Keratinocyte (primary cell): ENCODE results near the gene METTL26.

Experiments
- EZH2 ChIP-seq: IDR thresholded peaks from one replicate; pipeline ENCODE4 v1.6.1; 2012; ENCODE audit warnings: inconsistent platforms, mild to moderate bottlenecking, low read length, moderate library complexity
- TF ChIP-seq, protein P1 (sequence below), 3 experiments: IDR thresholded peaks in 1 of 3; conservative IDR thresholded peaks in 1 of 3; optimal IDR thresholded peaks in 1 of 3; 2 replicates in 2 of 3; 3 replicates in 1 of 3; pipeline versions ENCODE3 to v1.5.1; 2011; ENCODE audit warnings: low read length in 3 of 3, mild to moderate bottlenecking in 3 of 3, moderate library complexity in 2 of 3, control low read depth in 1 of 3, inconsistent platforms in 1 of 3; ENCODE audit not compliant: insufficient read depth in 2 of 3; ENCODE audit errors: extremely low read depth in 1 of 3

DNA sequence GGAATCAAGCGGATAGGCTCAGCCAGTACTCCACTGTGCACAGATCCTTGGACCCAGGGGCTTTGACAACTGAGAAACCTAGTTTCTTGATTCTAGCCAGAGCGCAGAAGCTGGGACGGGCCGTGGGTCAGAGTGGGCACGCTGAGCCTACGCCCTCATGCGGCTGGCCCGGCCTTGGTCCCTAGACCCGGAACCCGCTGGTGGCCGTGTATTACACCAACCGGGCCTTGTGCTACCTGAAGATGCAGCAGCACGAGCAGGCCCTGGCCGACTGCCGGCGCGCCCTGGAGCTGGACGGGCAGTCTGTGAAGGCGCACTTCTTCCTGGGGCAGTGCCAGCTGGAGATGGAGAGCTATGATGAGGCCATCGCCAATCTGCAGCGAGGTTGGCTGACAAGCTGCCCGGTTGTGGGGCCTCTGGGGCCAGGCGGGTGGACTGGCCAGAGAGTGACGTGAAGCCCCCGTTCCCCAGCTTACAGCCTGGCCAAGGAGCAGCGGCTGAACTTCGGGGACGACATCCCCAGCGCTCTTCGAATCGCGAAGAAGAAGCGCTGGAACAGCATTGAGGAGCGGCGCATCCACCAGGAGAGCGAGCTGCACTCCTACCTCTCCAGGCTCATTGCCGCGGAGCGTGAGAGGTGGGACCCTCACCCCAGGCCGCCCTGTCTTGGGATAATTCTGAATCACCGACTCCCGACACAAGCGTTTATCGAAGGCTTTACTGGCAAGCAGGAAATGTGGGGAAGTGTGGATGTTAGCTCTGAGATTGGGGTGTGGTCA lies 45.1 kb upstream of the METTL26 start:
- TF ChIP-seq, protein P1, sequence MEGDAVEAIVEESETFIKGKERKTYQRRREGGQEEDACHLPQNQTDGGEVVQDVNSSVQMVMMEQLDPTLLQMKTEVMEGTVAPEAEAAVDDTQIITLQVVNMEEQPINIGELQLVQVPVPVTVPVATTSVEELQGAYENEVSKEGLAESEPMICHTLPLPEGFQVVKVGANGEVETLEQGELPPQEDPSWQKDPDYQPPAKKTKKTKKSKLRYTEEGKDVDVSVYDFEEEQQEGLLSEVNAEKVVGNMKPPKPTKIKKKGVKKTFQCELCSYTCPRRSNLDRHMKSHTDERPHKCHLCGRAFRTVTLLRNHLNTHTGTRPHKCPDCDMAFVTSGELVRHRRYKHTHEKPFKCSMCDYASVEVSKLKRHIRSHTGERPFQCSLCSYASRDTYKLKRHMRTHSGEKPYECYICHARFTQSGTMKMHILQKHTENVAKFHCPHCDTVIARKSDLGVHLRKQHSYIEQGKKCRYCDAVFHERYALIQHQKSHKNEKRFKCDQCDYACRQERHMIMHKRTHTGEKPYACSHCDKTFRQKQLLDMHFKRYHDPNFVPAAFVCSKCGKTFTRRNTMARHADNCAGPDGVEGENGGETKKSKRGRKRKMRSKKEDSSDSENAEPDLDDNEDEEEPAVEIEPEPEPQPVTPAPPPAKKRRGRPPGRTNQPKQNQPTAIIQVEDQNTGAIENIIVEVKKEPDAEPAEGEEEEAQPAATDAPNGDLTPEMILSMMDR (optimal IDR thresholded peaks at IDR 0.05 in 1 of 3, IDR thresholded peaks at IDR 0.05 in 1 of 3, conservative IDR thresholded peaks at IDR 0.05 in 1 of 3; ENCODE audit: extremely low read depth in 1 of 3, insufficient read depth in 2 of 3, low read length in 3 of 3), result peak in 1 of 3 experiments; percentile 39
- no peak for TF ChIP-seq EZH2
